ENCODE results near the gene SOX11.

SOX11 gene

DNA sequence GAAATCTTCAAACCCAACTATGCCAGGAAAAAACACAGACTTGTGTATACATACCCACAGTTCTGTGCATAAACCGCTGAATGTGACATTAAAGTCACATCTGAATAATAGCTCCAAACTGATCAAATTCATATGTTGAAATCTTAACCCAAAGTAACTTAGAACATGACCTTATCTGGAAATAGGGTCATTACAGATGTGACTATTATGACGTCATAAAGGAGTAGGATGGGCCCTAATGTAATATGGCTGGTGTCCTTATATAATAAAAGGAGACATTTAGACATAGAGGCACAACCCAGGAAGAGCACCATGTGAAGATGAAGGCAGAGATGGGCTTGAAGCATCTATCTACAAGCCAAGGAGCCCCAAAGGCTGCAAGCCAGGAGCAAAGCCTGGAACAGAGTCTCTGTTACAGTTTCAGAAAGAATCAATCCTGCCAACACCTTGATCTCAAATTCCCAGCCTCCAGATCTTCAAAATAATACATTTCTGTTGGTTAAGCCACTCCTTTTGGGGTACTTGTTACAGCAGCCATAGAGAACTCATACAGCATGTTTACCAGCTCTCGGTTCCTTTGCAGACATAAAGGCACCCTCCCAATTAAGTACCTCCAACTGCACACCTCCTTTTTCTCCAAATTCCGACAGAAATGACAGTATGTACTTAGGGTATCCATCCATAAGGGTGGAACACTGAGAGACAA is 27.6 kb downstream of the SOX11 start:
- TF ChIP-seq, protein P1, sequence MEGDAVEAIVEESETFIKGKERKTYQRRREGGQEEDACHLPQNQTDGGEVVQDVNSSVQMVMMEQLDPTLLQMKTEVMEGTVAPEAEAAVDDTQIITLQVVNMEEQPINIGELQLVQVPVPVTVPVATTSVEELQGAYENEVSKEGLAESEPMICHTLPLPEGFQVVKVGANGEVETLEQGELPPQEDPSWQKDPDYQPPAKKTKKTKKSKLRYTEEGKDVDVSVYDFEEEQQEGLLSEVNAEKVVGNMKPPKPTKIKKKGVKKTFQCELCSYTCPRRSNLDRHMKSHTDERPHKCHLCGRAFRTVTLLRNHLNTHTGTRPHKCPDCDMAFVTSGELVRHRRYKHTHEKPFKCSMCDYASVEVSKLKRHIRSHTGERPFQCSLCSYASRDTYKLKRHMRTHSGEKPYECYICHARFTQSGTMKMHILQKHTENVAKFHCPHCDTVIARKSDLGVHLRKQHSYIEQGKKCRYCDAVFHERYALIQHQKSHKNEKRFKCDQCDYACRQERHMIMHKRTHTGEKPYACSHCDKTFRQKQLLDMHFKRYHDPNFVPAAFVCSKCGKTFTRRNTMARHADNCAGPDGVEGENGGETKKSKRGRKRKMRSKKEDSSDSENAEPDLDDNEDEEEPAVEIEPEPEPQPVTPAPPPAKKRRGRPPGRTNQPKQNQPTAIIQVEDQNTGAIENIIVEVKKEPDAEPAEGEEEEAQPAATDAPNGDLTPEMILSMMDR (IDR thresholded peaks at IDR 0.05; ENCODE audit: extremely low read depth, insufficient read depth, missing control alignments), result no peak

DNA sequence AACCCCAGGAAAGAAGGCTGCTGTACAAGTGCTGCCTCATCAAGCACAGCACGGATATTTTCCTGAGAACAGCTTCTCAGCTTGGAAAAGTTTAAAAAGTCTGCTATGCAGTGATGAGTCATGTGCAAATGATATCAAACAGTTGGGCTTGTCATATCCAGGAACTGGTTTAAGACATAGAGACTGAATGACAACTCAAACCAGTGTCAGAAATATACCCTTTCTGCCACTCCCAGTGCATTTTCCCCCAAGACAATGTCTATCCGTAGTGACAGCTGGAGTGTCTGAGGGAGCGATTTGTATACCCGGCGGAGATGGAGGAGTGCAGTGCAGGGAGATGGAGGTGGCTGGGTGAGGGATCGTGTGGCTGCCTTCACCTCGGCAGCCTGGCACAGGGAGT is 28.2 kb downstream of the SOX11 start:
- in situ Hi-C loops (cut with MboI; ENCODE audit: low pct_unique_long_range_greater_than_20kb, low sequenced_read_pairs, unreplicated experiment), result no loop called here
- TF ChIP-seq, protein P1 (IDR thresholded peaks at IDR 0.05; ENCODE audit: extremely low read depth, insufficient read depth, missing control alignments), result no peak
- no peak for DNase-seq (ENCODE audit: low spot score)

More for the DNA sequence above, 27.6 kb downstream of the SOX11 start:
- no peak for DNase-seq (ENCODE audit: low spot score)
- in situ Hi-C loops (cut with MboI; ENCODE audit: low pct_unique_long_range_greater_than_20kb, low sequenced_read_pairs, unreplicated experiment), result no loop called here

DNA sequence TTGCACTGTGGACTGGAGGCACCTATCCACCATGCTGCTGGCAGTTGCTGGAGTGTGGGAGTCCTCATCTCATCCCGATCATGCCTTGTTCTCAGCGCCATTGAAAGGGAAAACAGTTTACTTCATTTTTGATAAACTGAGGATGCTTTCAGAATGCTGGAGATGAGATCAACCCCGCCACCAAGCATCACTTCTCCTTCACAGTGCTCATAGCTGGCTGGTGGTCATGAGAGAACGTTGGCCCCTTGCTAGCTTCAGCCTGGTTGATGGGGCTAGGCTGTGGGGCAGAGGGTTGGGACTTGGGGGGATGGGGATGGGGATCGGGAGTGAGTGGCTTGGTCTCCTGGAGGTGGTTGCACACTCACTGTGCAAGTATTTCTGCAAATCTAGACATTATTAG is 30.1 kb downstream of the SOX11 start:
- in situ Hi-C loops (cut with MboI; ENCODE audit: low pct_unique_long_range_greater_than_20kb, low sequenced_read_pairs, unreplicated experiment), result no loop called here
- DNase-seq (ENCODE audit: low spot score), result no peak
- TF ChIP-seq, protein P1 (IDR thresholded peaks at IDR 0.05; ENCODE audit: extremely low read depth, insufficient read depth, missing control alignments), result no peak

DNA sequence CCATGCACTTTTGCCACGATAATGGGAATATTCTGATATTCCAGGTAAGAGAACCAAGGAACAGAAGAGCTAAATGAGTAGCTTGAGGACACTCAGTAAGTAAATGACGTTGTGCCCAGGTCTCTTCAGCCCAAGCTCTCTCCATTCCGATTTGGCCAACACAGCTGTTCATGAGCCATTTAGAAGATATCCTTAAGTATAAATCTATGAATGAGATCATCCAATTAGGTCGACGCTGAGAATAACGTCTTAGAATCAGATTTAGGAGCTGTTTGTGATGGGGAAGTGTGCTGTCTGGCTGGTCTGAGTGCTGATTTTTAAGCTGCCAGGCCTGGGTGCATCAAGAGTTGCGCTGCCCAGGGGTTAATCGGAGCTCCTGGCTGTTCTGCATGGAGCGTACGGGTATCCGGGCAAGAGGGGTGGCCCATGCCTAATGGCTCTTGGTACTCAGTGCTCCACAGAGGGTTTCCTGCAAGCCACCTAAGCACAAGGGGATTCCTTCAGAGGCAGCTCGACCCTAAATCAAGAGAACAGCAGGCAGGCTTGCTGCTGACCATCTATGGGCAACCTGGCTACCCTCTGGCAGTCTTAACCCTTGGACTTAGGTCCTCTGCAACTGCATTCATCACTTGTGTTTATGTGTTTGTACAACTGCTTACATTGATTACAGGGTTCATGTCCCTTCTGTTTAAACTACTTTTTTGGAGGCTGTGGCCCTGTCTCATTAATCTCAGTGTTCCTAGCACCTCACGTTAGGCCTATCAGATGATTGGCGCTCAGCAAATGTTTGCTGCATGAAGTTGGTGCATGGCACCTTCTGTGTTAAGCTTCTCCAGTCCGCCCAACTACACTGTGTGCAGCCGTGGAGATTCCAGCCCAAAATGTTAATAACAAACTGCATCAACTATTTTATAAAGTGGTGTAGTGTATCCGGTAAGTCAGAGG is 31.9 kb downstream of the SOX11 start:
- in situ Hi-C loops (cut with MboI; ENCODE audit: low pct_unique_long_range_greater_than_20kb, low sequenced_read_pairs, unreplicated experiment), result no loop called here
- no peak for DNase-seq (ENCODE audit: low spot score)
- TF ChIP-seq, protein P1 (IDR thresholded peaks at IDR 0.05; ENCODE audit: extremely low read depth, insufficient read depth, missing control alignments), result no peak

DNA sequence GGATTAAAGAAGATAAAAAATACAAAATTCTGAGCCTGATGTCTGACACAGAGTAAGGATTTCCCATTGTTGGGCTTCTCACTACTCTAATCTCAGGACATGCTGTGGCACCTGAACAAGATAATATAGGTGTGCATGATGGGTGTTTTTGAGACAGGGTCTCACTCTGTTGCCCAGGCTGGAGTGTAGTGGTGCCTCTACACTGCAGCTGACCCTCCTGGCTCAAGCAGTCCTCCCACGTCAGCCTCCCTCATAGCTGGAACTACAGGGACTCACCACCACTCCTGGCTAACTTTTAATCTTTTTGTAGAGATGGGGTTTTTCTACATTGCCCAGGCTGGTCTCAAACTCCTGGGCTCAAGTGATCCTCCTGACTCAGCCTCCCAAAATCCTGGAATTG is 32.9 kb downstream of the SOX11 start:
- TF ChIP-seq, protein P1 (IDR thresholded peaks at IDR 0.05; ENCODE audit: extremely low read depth, insufficient read depth, missing control alignments), result no peak
- no peak for DNase-seq (ENCODE audit: low spot score)
- in situ Hi-C loops (cut with MboI; ENCODE audit: low pct_unique_long_range_greater_than_20kb, low sequenced_read_pairs, unreplicated experiment), result no loop called here

DNA sequence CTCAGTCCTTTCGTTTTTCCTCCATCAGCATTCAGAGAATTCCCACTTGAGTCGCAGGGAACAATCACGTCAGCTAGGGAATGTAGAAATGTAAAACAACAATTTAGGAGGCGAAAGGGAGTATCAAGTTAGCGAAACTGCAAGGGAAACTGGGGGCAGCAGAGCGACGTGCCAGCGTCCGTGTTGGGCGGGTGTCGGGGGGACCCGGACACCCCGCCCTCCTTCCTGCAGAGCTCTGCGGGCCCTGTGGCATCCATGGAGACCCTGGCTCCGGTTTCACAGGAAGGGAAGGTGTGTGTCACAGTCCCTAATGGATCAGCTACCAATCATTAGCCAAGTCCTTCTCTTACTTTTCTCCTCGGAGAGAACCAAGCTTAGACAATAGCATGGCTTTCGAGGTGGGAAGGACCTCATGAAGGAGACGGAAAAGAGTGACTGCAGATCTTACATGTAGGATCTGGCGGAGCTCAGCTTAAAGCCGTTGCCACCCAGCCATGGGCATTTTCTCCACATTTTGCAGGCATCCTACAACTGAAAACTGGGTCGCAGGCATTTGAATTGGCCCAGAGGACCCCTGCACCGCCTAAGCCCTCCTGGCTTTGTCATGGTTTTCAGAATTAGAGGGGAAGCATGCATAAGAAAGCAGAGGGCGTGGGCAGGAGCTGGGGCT is 33.7 kb downstream of the SOX11 start:
- DNase-seq (ENCODE audit: low spot score), result no peak
- in situ Hi-C loops (cut with MboI; ENCODE audit: low pct_unique_long_range_greater_than_20kb, low sequenced_read_pairs, unreplicated experiment), result no loop called here
- TF ChIP-seq, protein P1 (IDR thresholded peaks at IDR 0.05; ENCODE audit: extremely low read depth, insufficient read depth, missing control alignments), result no peak
